NCI-H146 (cell line): ENCODE data around the gene ARID3A.
A peak's percentile ranks its signal among the peaks of the same experiment; 100 is the strongest.

Source experiments
- DNase-seq: peaks from one replicate; lab custom pipeline; 2025; lab: John Stamatoyannopoulos, UW

The ARID3A gene

GRCh38 chr19:892243-892893 is 33.5 kb upstream of the ARID3A start:
- no peak for DNase-seq

GRCh38 chr19:892894-893689 is 32.7 kb upstream of the ARID3A start, which contains the start of the genes MED16 and RNU6-9:
Gene MED16 (minus strand): TSS chr19:893187. CDS start chr19:891131, 2,056 bp downstream.
Gene RNU6-9 (plus strand): TSS chr19:893484.
- DNase-seq = peak; percentile 90

GRCh38 chr19:896434-896833 is 29.4 kb upstream of the ARID3A start:
- DNase-seq = no peak

- DNase-seq = no peak
Measured at GRCh38 chr19:896999-897398, 28.8 kb upstream of the ARID3A start.

- no peak for DNase-seq
Measured at GRCh38 chr19:897442-898039, 28.3 kb upstream of the ARID3A start.

- DNase-seq = peak; percentile 89
Measured at GRCh38 chr19:898663-899062, 27.2 kb upstream of the ARID3A start.

GRCh38 chr19:899336-900042 is 26.3 kb upstream of the ARID3A start:
- no peak for DNase-seq

GRCh38 chr19:900043-900301 is 25.9 kb upstream of the ARID3A start:
- DNase-seq = no peak

- DNase-seq = no peak
Measured at GRCh38 chr19:900302-901111, 25.3 kb upstream of the ARID3A start.

GRCh38 chr19:901216-902092 is 24.4 kb upstream of the ARID3A start:
- DNase-seq = no peak

- DNase-seq = no peak
Measured at GRCh38 chr19:902093-902370, 23.8 kb upstream of the ARID3A start.

GRCh38 chr19:902446-903226 is 23.2 kb upstream of the ARID3A start:
- no peak for DNase-seq

- DNase-seq = peak; percentile 70
Measured at GRCh38 chr19:903266-903797, 22.5 kb upstream of the ARID3A start.

GRCh38 chr19:904545-904944 is 21.3 kb upstream of the ARID3A start:
- DNase-seq = no peak

GRCh38 chr19:906480-906879 is 19.4 kb upstream of the ARID3A start:
- DNase-seq = no peak

GRCh38 chr19:907183-907853 is 18.5 kb upstream of the ARID3A start:
- DNase-seq = no peak

- DNase-seq = no peak
Measured at GRCh38 chr19:911197-912033, 14.4 kb upstream of the ARID3A start.
